ENCODE measurements around the gene LDB3. TPM values are rescaled to one million over a fixed set of nuclear protein-coding genes. Genes with fewer than 3 reads are reported as not detected.

LDB3 gene
- total RNA-seq, 3 donors from 2014 or later (not counting 1 experiment from before 2014, with no cell fraction given) = 0.11 to 0.12 TPM; not detected in 1

DNA sequence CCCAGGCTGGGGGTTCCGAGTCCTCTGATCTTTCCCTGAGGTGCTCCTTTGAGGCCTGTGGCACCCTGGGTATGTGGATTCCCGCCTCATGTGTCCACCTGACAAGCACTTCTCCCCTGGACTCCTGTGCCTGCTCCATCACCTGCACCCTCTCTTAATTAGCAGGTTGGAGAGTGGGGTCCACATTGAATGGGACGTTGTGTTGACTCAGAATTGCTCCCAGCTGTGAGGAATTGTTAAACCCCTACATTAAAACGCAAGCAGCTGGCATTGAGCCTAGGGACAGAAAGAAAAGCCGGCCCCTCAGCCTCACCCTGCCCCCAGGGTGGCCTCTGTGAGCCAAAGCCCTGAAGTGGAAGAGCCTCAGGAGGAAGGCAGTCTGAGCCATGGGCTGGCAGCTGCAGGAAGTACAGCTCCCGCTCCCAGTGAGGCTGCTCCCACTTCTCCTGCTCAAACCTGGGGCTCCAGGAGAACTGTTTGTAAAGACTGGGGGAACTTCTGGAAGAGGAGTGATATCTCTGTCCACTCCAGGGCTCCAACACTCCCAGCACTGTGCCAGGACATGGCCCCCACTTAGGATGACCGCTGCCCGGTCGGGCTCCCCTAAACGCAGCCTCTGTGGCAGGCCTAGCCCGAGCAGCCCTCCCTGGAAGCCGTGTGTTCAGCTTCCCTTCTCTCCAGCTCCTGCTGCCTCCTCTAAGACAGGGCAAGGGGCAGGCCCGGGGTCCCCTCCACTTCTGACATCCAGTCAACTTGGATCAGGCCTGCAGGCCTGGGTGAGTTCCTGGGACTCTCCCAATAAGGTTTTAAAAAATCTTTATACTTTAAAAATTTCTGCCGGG, 15.7 kb upstream of the LDB3 start:
- DNase-seq = no peak
- Histone ChIP-seq H3K27ac (ENCODE audit: low read length) (no peak overlapping the region), H3K4me1 (ENCODE audit: control insufficient read depth, insufficient read depth, low read length) (no peaks in the 10 kb centered on the region), H3K27me3 (ENCODE audit: control insufficient read depth, insufficient read depth, low read length) (no peaks in the 10 kb centered on the region), H3K4me3 (ENCODE audit: low read length) (no peak overlapping the region), H3K36me3 (ENCODE audit: control insufficient read depth, insufficient read depth, low read length) (no peaks in the 10 kb centered on the region), H3K9me3 (ENCODE audit: control insufficient read depth, insufficient read depth, low read length) (no peaks in the 10 kb centered on the region)
- intact Hi-C loops (cut with micrococcal nuclease) = no loop called here
- WGBS (ENCODE audit: insufficient coverage) = 82% methylated on average over 13 of the region's 14 CpGs
- TF ChIP-seq, protein P1, sequence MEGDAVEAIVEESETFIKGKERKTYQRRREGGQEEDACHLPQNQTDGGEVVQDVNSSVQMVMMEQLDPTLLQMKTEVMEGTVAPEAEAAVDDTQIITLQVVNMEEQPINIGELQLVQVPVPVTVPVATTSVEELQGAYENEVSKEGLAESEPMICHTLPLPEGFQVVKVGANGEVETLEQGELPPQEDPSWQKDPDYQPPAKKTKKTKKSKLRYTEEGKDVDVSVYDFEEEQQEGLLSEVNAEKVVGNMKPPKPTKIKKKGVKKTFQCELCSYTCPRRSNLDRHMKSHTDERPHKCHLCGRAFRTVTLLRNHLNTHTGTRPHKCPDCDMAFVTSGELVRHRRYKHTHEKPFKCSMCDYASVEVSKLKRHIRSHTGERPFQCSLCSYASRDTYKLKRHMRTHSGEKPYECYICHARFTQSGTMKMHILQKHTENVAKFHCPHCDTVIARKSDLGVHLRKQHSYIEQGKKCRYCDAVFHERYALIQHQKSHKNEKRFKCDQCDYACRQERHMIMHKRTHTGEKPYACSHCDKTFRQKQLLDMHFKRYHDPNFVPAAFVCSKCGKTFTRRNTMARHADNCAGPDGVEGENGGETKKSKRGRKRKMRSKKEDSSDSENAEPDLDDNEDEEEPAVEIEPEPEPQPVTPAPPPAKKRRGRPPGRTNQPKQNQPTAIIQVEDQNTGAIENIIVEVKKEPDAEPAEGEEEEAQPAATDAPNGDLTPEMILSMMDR (IDR thresholded peaks at IDR 0.05) = no peak
- Mint-ChIP-seq H3K4me3 (no peak overlapping the region), H3K27ac (no peak overlapping the region), H3K36me3 (no peaks in the 10 kb centered on the region), H3K27me3 (ENCODE audit: low read depth in 2 of 2) (no peaks in the 10 kb centered on the region), H3K9me3 (no peaks in the 10 kb centered on the region), H3K4me1 (no peaks in the 10 kb centered on the region)
- no peak for ATAC-seq

DNA sequence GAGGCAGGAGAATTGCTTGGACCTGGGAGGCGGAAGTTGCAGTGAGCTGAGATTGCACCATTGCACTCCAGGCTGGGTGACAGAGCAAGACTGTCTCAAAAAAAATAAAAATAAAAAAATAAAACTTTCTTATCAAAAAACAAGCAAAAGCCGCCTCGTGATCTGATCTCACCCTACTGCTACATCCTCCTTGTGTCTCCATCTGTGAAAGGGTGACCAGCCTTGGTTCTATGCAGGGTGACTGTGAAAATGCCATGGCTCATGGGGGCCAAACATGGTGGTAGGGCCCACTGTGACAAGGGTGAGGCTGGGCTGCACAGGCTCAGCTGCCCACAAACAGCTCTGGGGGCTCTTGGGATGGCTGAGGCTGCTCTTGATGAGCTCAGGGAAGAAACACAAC, 14.9 kb upstream of the LDB3 start:
- H3K9me3 ChIP-seq (ENCODE audit: control insufficient read depth, insufficient read depth, low read length) = no peaks in the 10 kb centered on the region
- H3K4me3 ChIP-seq (ENCODE audit: low read length) = no peak overlapping the region
- H3K27ac ChIP-seq (ENCODE audit: low read length) = no peak overlapping the region
- 94% methylated on average over 3 of the region's 3 CpGs for WGBS (ENCODE audit: insufficient coverage)
- intact Hi-C loops (cut with micrococcal nuclease) = no loop called here
- Mint-ChIP-seq H3K36me3 (no peaks in the 10 kb centered on the region), H3K27me3 (ENCODE audit: low read depth in 2 of 2) (no peaks in the 10 kb centered on the region), H3K4me3 (no peak overlapping the region), H3K9me3 (no peaks in the 10 kb centered on the region), H3K27ac (no peak overlapping the region), H3K4me1 (no peaks in the 10 kb centered on the region)
- no peaks in the 10 kb centered on the region for H3K27me3 ChIP-seq (ENCODE audit: control insufficient read depth, insufficient read depth, low read length)
- TF ChIP-seq, protein P1 (IDR thresholded peaks at IDR 0.05) = no peak
- ATAC-seq = no peak
- H3K36me3 ChIP-seq (ENCODE audit: control insufficient read depth, insufficient read depth, low read length) = no peaks in the 10 kb centered on the region
- no peak for DNase-seq
- no peaks in the 10 kb centered on the region for H3K4me1 ChIP-seq (ENCODE audit: control insufficient read depth, insufficient read depth, low read length)

DNA sequence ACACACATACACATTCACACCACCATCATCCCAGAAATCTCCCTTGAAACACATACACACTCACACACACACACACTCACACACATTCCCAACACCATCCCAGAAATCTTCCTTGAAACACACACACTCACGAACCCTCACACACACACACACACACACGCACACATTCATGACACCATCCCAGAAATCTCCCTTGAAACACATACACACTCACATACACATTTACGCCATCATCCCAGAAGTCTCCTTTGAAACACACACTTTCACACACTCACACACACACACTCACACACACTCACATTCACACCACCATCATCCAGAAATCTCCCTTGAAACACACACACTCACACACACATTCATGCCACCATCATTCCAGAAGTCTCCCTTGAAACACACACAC, 14.3 kb upstream of the LDB3 start:
- Histone ChIP-seq H3K27me3 (ENCODE audit: control insufficient read depth, insufficient read depth, low read length) (no peaks in the 10 kb centered on the region), H3K36me3 (ENCODE audit: control insufficient read depth, insufficient read depth, low read length) (no peaks in the 10 kb centered on the region), H3K4me3 (ENCODE audit: low read length) (no peak overlapping the region), H3K4me1 (ENCODE audit: control insufficient read depth, insufficient read depth, low read length) (no peaks in the 10 kb centered on the region), H3K9me3 (ENCODE audit: control insufficient read depth, insufficient read depth, low read length) (no peaks in the 10 kb centered on the region), H3K27ac (ENCODE audit: low read length) (no peak overlapping the region)
- Mint-ChIP-seq H3K27me3 (ENCODE audit: low read depth in 2 of 2) (no peaks in the 10 kb centered on the region), H3K36me3 (no peaks in the 10 kb centered on the region), H3K9me3 (no peaks in the 10 kb centered on the region), H3K4me3 (no peak overlapping the region), H3K4me1 (no peaks in the 10 kb centered on the region), H3K27ac (no peak overlapping the region)
- WGBS (ENCODE audit: insufficient coverage) = 95% methylated on average over 3 of the region's 3 CpGs
- intact Hi-C loops (cut with micrococcal nuclease) = no loop called here
- ATAC-seq (no peak), DNase-seq (no peak)
- TF ChIP-seq, protein P1 (IDR thresholded peaks at IDR 0.05) = no peak

Measured in natural killer cell (primary cell).